DMS114 treated with DMSO at 0.1 percent for 48 hours (cell line): ENCODE measurements around the gene ING4.

Experiments
- DNase-seq: peaks from one replicate; lab custom pipeline; 2025; ENCODE audit not compliant: unreplicated experiment; lab: John Stamatoyannopoulos, UW

The ING4 gene

DNA sequence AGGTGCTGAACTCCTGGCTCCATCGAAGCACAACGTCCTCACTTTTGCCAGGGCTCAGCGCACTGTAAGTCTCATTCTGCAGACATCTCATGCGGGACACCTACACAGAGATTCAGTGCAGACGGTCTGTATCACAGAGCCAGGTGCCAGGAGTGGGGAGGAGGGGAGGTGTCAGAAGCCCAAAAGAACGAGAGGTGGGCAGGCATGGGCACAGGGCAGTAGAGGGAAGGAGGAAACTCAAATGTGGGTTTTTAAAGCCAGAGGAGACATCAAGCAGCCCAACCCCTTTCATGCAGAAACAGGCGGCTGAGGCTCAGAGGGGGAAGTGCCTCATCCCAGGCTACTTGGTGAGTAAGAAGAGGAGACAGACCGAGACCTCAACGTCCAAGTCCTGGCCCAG lies 24.6 kb downstream of the ING4 start:
- no peak for DNase-seq

DNA sequence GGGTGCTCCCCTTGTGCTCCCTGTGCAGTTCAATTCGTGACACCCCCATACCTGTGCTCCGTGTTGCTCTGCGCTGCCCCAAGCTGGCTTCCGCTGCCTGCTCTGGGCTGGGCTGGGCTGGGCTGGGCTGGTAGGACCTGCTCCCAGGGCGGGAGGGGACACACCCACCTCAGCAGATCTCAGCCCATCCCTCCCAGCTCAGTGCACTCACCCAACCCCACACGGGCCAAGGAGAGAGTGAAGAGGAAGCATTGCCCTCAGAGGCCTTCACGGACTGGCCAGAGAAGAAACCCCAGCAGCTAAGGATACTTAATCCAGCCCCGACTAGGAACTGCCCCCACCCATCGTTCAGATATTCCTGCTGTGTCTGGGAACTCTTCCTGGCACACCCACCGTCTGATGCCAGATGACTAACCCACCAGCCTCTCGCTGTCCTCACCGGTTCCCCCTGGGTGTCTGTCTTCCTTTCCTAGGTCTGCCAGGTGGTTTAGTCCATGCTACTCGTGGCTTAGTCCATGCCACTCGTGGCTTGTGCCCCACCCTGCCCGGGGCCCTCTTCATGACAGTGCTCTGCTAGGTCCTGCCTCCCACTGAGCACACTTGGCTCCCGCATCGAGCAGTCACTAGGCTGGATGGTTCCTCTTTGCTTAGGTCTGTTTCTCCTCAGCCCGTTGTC lies 26.9 kb downstream of the ING4 start, which contains the start of gene LPAR5:
Gene LPAR5 (minus strand): TSS at position 104 of the 676 bp plus-strand sequence. CDS start 14,711 bp downstream, outside the sequence.
- no peak for DNase-seq

DNA sequence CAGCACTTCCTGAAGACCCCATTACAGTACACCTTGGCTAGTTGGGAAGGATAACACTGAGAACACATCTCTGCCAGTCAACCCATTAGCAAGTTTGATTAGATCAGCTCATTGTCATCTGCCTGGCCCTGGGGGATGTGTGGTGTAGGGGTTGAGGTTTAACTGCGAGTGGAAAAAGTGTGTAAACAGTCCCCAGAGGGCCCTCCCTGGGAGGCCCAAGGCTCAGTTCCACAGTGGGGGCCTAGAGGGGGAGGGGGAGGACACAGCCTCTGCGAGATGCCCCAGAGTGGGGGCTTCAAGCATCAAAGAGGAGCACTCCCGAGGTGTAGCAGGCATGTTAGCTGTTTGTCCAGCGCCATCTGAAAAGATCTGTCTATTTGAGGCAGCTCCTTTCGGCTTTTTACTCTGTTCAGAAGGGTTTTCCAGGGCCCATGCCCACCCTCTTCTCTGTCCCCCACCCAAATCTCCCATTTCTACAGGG lies 27.5 kb downstream of the ING4 start:
- DNase-seq: no peak

DNA sequence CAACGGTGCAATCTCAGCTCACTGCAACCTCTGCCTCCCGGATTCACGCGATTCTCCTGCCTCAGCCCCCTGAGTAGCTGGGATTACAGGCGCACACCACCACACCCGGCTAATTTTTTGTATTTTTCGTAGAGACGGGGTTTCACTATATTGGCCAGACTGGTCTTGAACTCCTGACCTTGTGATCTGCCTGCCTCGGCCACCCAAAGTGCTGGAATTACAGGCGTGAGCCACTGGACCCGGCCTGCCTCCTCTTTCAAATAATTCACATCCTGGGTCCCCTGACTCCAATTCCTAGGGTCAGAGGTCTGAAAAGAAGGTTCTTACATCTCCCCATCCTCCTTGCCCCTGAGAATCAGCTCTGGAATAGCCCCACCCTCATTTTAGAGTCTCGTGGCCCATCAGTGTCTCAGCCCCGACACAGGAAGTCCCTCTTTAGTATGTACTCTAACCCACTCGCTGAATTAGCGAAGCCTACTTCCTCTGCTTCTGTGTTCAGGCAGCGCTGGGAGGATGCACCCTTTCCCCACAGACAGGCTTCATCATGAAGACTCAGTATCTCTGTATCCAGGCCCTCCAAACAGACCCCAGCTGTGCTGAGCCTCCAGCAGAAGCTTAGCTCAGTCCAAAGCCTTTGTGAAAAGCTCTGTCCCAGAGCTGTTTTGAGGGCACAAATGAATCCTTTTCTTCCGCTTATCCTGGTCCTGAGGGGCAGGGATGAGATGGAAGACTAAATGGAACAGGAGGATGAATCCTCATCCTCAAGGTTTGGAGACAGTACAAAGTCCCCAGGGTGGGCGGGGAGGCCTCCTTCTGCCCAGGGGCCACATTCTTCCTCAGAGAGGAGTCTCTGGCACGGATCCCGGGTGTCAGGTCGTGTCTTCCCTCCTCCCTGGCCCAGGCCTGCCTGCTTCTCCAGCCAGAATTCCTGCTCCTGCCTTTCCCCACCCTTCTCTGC lies 30.6 kb downstream of the ING4 start:
- DNase-seq: no peak

DNA sequence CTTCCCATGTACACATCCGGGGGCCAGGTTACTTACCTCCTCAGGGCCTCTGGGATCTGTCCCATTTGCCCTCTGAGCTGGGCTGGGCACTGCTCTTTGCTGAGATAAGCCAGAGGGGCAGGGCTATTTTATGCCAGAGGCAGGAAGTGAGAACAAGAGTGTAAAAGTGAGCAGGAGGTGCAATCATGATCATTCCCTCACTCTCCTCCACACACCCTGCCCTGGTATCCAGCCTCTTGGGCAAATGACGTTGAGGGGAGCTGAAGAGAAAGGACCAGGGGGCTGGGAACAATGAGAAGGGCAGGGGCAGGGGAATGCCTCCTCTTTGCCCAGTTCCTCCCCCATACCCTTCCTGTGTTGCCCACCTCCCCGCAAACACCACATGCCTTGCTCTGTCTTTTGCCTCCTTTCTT lies 31.4 kb downstream of the ING4 start:
- no peak for DNase-seq

- no peak for DNase-seq
Measured at GRCh38 chr12:6630736-6631135, 32.2 kb downstream of the ING4 start.

DNA sequence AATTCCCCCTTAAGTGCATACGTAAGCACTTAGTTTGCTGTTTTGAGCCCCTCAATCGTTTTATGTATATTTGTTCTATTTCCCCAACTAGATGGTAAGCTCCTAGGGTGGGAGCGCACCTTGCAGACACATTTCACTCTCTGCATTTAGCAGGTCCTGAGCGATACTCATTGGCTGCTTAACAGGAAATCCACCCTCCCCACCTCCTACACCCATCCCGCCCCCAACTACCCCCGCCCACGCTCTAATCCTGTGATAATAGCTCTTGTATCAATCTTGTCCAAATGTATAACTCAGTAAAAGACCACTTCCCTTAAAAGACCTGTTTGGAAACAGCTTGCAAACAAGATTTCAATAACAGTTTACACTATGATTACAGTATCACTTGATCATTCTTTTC lies 35.3 kb downstream of the ING4 start:
- no peak for DNase-seq

- DNase-seq: no peak
Measured at GRCh38 chr12:6626654-6627283, 36.1 kb downstream of the ING4 start.

DNA sequence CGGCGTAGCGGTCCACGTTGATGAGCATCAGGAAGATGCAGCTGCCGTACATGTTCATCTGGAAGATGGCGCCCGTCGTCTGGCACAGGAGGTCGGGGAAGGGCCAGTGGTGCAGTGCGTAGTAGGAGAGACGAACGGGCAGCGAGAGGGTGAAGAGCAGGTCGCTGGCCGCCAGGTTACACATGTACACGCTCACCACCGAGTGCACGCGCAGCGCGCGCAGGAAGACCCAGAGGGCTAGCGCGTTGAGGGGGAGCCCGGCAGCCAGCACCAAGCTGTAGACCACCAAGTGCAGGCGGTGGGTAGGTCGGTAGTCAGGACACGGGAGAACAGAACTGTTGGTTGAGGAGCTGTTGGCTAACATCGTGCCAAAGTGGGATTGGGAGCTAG lies 42.0 kb downstream of the ING4 start:
- DNase-seq: no peak

- DNase-seq: no peak
Measured at GRCh38 chr12:6620137-6620884, 42.6 kb downstream of the ING4 start.

DNA sequence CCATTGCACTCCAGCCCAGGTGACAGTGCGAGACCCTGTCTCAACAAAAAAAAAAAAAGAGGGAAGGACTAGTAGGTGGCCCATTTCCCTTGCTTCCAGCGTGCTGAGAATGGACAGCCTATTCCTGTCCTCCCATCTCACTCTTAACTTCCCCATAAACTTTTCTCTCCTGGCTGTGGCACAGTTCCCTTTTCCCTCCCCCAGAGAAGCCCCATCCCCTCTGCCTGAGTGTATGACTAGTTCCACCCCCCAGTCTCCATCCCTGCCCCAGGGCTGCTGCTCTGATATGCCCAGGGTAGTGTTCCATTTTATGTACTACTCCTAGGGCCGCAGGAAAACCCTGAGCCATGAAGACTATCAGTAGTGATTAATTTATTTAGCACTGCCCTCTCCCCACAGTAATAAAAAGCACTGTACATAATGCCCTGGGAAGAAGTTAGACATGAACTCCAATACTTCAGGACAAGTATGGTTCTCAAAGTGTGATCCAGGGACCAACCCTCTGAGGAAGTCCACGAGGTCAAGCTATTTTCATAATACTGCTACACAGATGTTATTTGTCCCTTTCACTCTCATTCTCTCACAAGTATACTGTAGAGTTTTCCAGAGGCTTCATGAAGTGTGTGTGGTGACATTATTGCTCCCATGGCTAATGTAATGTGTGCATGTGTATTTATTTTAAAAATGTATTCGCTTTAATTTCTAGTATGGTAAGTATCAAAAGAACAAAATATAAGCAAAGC lies 44.3 kb downstream of the ING4 start:
- no peak for DNase-seq

- no peak for DNase-seq
Measured at GRCh38 chr12:6615802-6616201, 47.1 kb downstream of the ING4 start.

DNA sequence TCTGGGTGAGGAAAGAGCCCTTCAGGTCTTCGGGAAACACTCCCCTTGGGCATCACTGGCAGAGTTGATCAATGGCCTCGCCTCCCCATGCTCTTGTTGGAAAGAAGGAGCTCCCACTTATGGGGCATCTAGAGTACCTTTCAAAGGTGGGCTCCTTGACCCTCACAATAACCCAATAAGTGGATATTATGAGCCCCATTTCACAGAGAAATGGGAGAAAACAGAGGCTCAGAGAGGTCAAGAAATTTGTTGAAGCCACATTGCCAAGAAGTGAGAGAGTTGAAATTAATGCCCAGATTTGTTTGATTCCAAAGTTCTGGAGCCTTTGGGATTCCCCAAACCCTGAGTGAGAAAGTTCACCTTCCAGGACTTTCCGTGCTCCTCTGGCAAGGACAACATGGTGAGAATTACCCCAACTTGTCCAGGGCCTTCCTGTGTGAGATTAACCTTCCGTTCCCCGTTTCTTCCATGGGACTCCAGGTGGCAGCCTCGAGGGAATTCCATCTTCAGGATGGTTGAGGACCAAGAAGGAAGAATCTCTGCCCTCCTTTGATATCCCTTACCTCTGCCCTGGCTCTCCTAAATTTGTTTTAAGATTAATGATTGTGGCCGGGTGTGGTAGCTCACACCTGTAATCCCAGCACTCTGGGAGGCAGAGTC lies 48.3 kb downstream of the ING4 start:
- no peak for DNase-seq

GRCh38 chr12:6613776-6614512 lies 49.0 kb downstream of the ING4 start:
- peak; percentile 22 for DNase-seq

GRCh38 chr12:6613015-6613775 lies 49.7 kb downstream of the ING4 start:
- no peak for DNase-seq

- DNase-seq: no peak
Measured at GRCh38 chr12:6612652-6613014, 50.3 kb downstream of the ING4 start.

GRCh38 chr12:6612247-6612646 lies 50.7 kb downstream of the ING4 start:
- DNase-seq: no peak

- DNase-seq: no peak
Measured at GRCh38 chr12:6608592-6609281, 54.2 kb downstream of the ING4 start.
